ENCODE measurements around the gene CADM1. TPM values are rescaled to one million over a fixed set of nuclear protein-coding genes. Genes with fewer than 3 reads are reported as not detected.

CADM1 gene
- total and polyA plus RNA-seq, 2 experiments from 2014 or later, result 48.4 to 54.3 TPM

DNA sequence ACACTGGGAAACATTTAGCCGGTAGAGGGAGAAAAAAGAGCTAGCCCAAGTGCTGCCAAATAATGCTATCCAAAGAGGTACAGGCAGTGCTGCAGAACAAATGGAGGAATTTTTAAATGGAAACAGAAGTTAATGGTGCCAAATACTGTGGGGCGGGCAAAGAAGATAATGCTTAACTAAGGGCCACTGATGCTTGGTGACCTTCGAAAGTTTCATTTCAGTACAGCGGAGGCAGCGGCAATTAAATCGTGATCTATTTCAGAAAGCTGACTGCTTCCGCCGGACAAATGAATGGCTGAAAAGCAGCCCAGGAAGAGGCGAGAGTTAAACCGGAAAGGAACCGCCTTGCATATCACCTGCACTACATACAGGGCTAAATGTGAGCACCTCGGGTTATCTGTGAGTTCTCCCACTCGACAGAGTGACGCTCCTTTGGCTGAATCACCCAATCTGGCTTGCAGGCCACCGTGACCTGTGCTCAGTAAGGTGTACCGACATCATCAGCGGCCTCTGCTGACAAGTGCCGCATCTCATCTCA is 42.1 kb downstream of the CADM1 start:
- Histone ChIP-seq H3K9me3 (ENCODE audit: low read depth) (no peaks in the 10 kb centered on the region), H3K4me2 (no peak overlapping the region), H3K79me2 (peaks cover 8% of the 10 kb centered on the region), H4K20me1 (ENCODE audit: insufficient read depth, poor library complexity, severe bottlenecking) (no peaks in the 10 kb centered on the region), H3K9me2 (replicated peaks; ENCODE audit: insufficient read depth) (no peaks in the 10 kb centered on the region), H2AFZ (no peak overlapping the region), H3K4me3 (no peak overlapping the region), H3K4me1 (ENCODE audit: insufficient read depth) (no peaks in the 10 kb centered on the region), H3K36me3 (replicated peaks; ENCODE audit: insufficient read depth, low read depth) (no peaks in the 10 kb centered on the region), H3K27ac (no peak overlapping the region), H3K27me3 (no peaks in the 10 kb centered on the region)
- no peak for TF ChIP-seq EZH2 (IDR thresholded peaks at IDR 0.05; ENCODE audit: borderline replicate concordance)
- no peak for TF ChIP-seq EZH2phosphoT487 (IDR thresholded peaks at IDR 0.05; ENCODE audit: low read depth, severe bottlenecking, unreplicated experiment)
- no peak for TF ChIP-seq CTCF (IDR thresholded peaks at IDR 0.05; ENCODE audit: poor library complexity)
- 77% methylated on average over 18 of the region's 18 CpGs for WGBS (ENCODE audit: low lambda C conversion rate, missing lambda C conversion rate)
- DNase-seq (ENCODE audit: low spot score), result no peak

- no peak for DNase-seq (ENCODE audit: low spot score)
- H3K27me3 ChIP-seq, result no peaks in the 10 kb centered on the region
These were observed 43.7 kb downstream of the CADM1 start for GRCh38 chr11:115460512-115460911.

DNA sequence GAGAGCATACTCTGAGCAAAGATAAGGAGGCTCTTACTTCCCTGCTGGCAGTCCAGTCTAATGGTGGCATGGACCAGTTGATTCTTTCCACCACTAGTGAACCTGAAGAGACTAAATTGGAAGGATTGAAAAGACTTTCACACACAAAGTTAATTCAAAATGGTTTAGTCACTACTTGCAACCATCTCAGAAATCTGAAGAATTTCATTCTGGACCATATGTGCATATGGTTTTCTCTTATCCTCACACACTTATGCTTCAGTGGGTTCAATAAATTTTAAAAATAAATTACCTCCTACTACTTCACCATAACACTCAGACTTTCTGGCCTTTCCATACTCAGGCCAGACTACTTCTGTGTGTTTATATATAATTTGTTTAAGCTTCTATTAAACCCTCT is 44.7 kb downstream of the CADM1 start:
- Histone ChIP-seq H3K9me3 (ENCODE audit: low read depth) (no peaks in the 10 kb centered on the region), H3K9me2 (replicated peaks; ENCODE audit: insufficient read depth) (no peaks in the 10 kb centered on the region), H3K27ac (no peak overlapping the region), H3K79me2 (peaks cover 2% of the 10 kb centered on the region), H3K36me3 (replicated peaks; ENCODE audit: insufficient read depth, low read depth) (no peaks in the 10 kb centered on the region), H3K27me3 (no peaks in the 10 kb centered on the region), H2AFZ (no peak overlapping the region), H3K4me1 (ENCODE audit: insufficient read depth) (no peaks in the 10 kb centered on the region), H3K4me2 (no peak overlapping the region), H3K4me3 (no peak overlapping the region), H4K20me1 (ENCODE audit: insufficient read depth, poor library complexity, severe bottlenecking) (no peaks in the 10 kb centered on the region)
- no peak for DNase-seq (ENCODE audit: low spot score)
- TF ChIP-seq EZH2phosphoT487 (IDR thresholded peaks at IDR 0.05; ENCODE audit: low read depth, severe bottlenecking, unreplicated experiment) (no peak), EZH2 (IDR thresholded peaks at IDR 0.05; ENCODE audit: borderline replicate concordance) (no peak), CTCF (IDR thresholded peaks at IDR 0.05; ENCODE audit: poor library complexity) (no peak)

More at GRCh38 chr11:115460512-115460911, 43.7 kb downstream of the CADM1 start:
- H3K36me3 ChIP-seq (replicated peaks; ENCODE audit: insufficient read depth, low read depth), result no peaks in the 10 kb centered on the region
- no peaks in the 10 kb centered on the region for H3K4me1 ChIP-seq (ENCODE audit: insufficient read depth)
- no peak for TF ChIP-seq EZH2phosphoT487 (IDR thresholded peaks at IDR 0.05; ENCODE audit: low read depth, severe bottlenecking, unreplicated experiment)
- 100% methylated on average over 1 of the region's 1 CpG for WGBS (ENCODE audit: low lambda C conversion rate, missing lambda C conversion rate)
- peaks cover 3% of the 10 kb centered on the region for H3K79me2 ChIP-seq
- H4K20me1 ChIP-seq (ENCODE audit: insufficient read depth, poor library complexity, severe bottlenecking), result no peaks in the 10 kb centered on the region
- no peaks in the 10 kb centered on the region for H3K9me2 ChIP-seq (replicated peaks; ENCODE audit: insufficient read depth)
- no peak overlapping the region for H2AFZ ChIP-seq
- H3K9me3 ChIP-seq (ENCODE audit: low read depth), result no peaks in the 10 kb centered on the region
- H3K27ac ChIP-seq, result no peak overlapping the region
- H3K4me3 ChIP-seq, result no peak overlapping the region
- H3K4me2 ChIP-seq, result no peak overlapping the region

DNA sequence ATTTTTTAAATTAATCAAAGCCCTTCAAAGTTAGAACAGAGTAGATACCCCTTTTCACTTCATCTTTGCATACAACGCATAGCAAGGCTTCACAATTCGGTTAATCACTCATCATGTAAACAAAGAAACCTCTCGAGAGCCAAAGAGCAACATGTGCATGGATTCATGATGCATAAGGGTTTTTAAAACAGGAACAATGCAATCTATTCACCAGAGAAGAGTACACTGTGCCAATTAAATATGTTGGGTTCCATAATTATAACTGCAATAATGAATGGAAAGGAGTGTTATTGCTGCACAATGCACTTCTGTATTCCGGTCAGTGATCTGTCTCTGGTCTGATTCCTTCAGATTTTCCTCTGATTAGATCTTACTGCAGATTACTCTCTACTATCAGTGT is 45.3 kb downstream of the CADM1 start:
- no peak for DNase-seq (ENCODE audit: low spot score)

More for the DNA sequence above, 45.3 kb downstream of the CADM1 start:
- Histone ChIP-seq H3K79me2 (peaks cover 2% of the 10 kb centered on the region), H3K9me3 (ENCODE audit: low read depth) (no peaks in the 10 kb centered on the region), H3K27ac (no peak overlapping the region), H3K27me3 (no peaks in the 10 kb centered on the region), H4K20me1 (ENCODE audit: insufficient read depth, poor library complexity, severe bottlenecking) (no peaks in the 10 kb centered on the region), H2AFZ (no peak overlapping the region), H3K9me2 (replicated peaks; ENCODE audit: insufficient read depth) (no peaks in the 10 kb centered on the region), H3K36me3 (replicated peaks; ENCODE audit: insufficient read depth, low read depth) (no peaks in the 10 kb centered on the region), H3K4me3 (no peak overlapping the region), H3K4me1 (ENCODE audit: insufficient read depth) (no peaks in the 10 kb centered on the region), H3K4me2 (no peak overlapping the region)
- no peak for TF ChIP-seq EZH2 (IDR thresholded peaks at IDR 0.05; ENCODE audit: borderline replicate concordance)
- no peak for TF ChIP-seq CTCF (IDR thresholded peaks at IDR 0.05; ENCODE audit: poor library complexity)
- TF ChIP-seq EZH2phosphoT487 (IDR thresholded peaks at IDR 0.05; ENCODE audit: low read depth, severe bottlenecking, unreplicated experiment), result no peak
- WGBS (ENCODE audit: low lambda C conversion rate, missing lambda C conversion rate), result 85% methylated on average over 4 of the region's 4 CpGs
